IMR-90 (cell line): ENCODE data around the gene IFNG-AS1.

Source experiments
- CTCF ChIP-seq: conservative IDR thresholded peaks from 2 replicates; pipeline ENCODE4 v1.5.1; 2012; ENCODE audit warnings: mild to moderate bottlenecking, low read depth, low read length, improper control_type of control experiment
- RAD21 ChIP-seq: IDR thresholded peaks from 2 replicates; pipeline ENCODE4 v1.6.1; 2012; ENCODE audit warnings: low read length, improper control_type of control experiment

- TF ChIP-seq CTCF (no peak), RAD21 (no peak)
Measured at GRCh38 chr12:67982164-67982563, 7.1 kb upstream of the IFNG-AS1 start.
